ENCODE results near the gene RPL27A. TPM values are rescaled to one million over a fixed set of nuclear protein-coding genes. Genes with fewer than 3 reads are reported as not detected.
A peak's percentile ranks its signal among the peaks of the same experiment; 100 is the strongest.

The RPL27A gene
- total RNA-seq, 1 donor from 2014 or later = 748 TPM

GRCh38 chr11:8721609-8722500 lies 39.3 kb downstream of the RPL27A start:
- Mint-ChIP-seq H3K9me3 (ENCODE audit: low read depth) (no peaks in the 10 kb centered on the region), H3K27ac (peak overlapping the region; percentile 93), H3K36me3 (ENCODE audit: insufficient read depth) (peaks cover 15% of the 10 kb centered on the region), H3K4me1 (ENCODE audit: low read depth) (peaks cover 40% of the 10 kb centered on the region), H3K27me3 (no peaks in the 10 kb centered on the region), H3K4me3 (ENCODE audit: low read depth) (peak overlapping the region; percentile 29)
- no peak for TF ChIP-seq CTCF (IDR thresholded peaks at IDR 0.05; ENCODE audit: unreplicated experiment)
- no peak for DNase-seq (ENCODE audit: low spot score, unreplicated experiment)

- Mint-ChIP-seq H3K27me3 (no peaks in the 10 kb centered on the region), H3K9me3 (ENCODE audit: low read depth) (no peaks in the 10 kb centered on the region), H3K36me3 (ENCODE audit: insufficient read depth) (peaks cover 15% of the 10 kb centered on the region)
Measured at GRCh38 chr11:8722809-8723208, 40.2 kb downstream of the RPL27A start.

GRCh38 chr11:8723711-8724110 lies 41.1 kb downstream of the RPL27A start:
- TF ChIP-seq CTCF (IDR thresholded peaks at IDR 0.05; ENCODE audit: unreplicated experiment) = no peak
- no peak overlapping the region for H3K27ac Mint-ChIP-seq
- no peaks in the 10 kb centered on the region for H3K9me3 Mint-ChIP-seq (ENCODE audit: low read depth)
- H3K4me3 Mint-ChIP-seq (ENCODE audit: low read depth) = no peak overlapping the region
- H3K4me1 Mint-ChIP-seq (ENCODE audit: low read depth) = peaks cover 47% of the 10 kb centered on the region
- peaks cover 17% of the 10 kb centered on the region for H3K36me3 Mint-ChIP-seq (ENCODE audit: insufficient read depth)
- H3K27me3 Mint-ChIP-seq = no peaks in the 10 kb centered on the region
- DNase-seq (ENCODE audit: low spot score, unreplicated experiment) = no peak

More at GRCh38 chr11:8722809-8723208, 40.2 kb downstream of the RPL27A start:
- peak overlapping the region; percentile 93 for H3K27ac Mint-ChIP-seq
- TF ChIP-seq CTCF (IDR thresholded peaks at IDR 0.05; ENCODE audit: unreplicated experiment) = no peak
- peaks cover 45% of the 10 kb centered on the region for H3K4me1 Mint-ChIP-seq (ENCODE audit: low read depth)
- DNase-seq (ENCODE audit: low spot score, unreplicated experiment) = no peak
- H3K4me3 Mint-ChIP-seq (ENCODE audit: low read depth) = no peak overlapping the region

- H3K36me3 Mint-ChIP-seq (ENCODE audit: insufficient read depth) = peaks cover 18% of the 10 kb centered on the region
- H3K27ac Mint-ChIP-seq = peak overlapping the region; percentile 7
- no peak for DNase-seq (ENCODE audit: low spot score, unreplicated experiment)
- TF ChIP-seq CTCF (IDR thresholded peaks at IDR 0.05; ENCODE audit: unreplicated experiment) = no peak
- H3K9me3 Mint-ChIP-seq (ENCODE audit: low read depth) = no peaks in the 10 kb centered on the region
- H3K4me3 Mint-ChIP-seq (ENCODE audit: low read depth) = no peak overlapping the region
- peaks cover 47% of the 10 kb centered on the region for H3K4me1 Mint-ChIP-seq (ENCODE audit: low read depth)
- H3K27me3 Mint-ChIP-seq = no peaks in the 10 kb centered on the region
Measured at GRCh38 chr11:8724682-8725081, 42.1 kb downstream of the RPL27A start.

GRCh38 chr11:8726395-8726794 lies 43.8 kb downstream of the RPL27A start:
- no peak for DNase-seq (ENCODE audit: low spot score, unreplicated experiment)
- H3K27ac Mint-ChIP-seq = peak overlapping the region; percentile 73
- H3K9me3 Mint-ChIP-seq (ENCODE audit: low read depth) = no peaks in the 10 kb centered on the region
- no peaks in the 10 kb centered on the region for H3K27me3 Mint-ChIP-seq
- peaks cover 31% of the 10 kb centered on the region for H3K4me1 Mint-ChIP-seq (ENCODE audit: low read depth)
- TF ChIP-seq CTCF (IDR thresholded peaks at IDR 0.05; ENCODE audit: unreplicated experiment) = no peak
- H3K36me3 Mint-ChIP-seq (ENCODE audit: insufficient read depth) = peaks cover 21% of the 10 kb centered on the region
- no peak overlapping the region for H3K4me3 Mint-ChIP-seq (ENCODE audit: low read depth)
